GM10248 (cell line): ENCODE results near the gene CMIP.

Experiments used
- CTCF ChIA-PET: fragments of 300-600 bp; sonication (Branson Sonifier 250); formaldehyde crosslinking; extraction: SDS; loops from one replicate; lab custom pipeline; 2021; ENCODE audit warnings: antibody characterized with exemption; lab: Yijun Ruan, JAX
- POLR2A ChIA-PET: fragments of 350-650 bp; sonication (Branson Sonifier 250); formaldehyde crosslinking; extraction: SDS; loops from one replicate; lab custom pipeline; 2020; ENCODE audit warnings: antibody characterized with exemption; lab: Yijun Ruan, JAX
- DNase-seq: peaks from one replicate; pipeline ENCODE4 v3.0.0; 2012; ENCODE audit errors: extremely low spot score
- TF ChIP-seq, protein P1 (sequence below): IDR thresholded peaks from 2 replicates; pipeline ENCODE4 v1.5.1; 2012; ENCODE audit warnings: mild to moderate bottlenecking, low read depth; ENCODE audit errors: extremely low read depth, missing control alignments, control extremely low read depth

The CMIP gene

GRCh38 chr16:81675662-81676061 is 231.1 kb downstream of the CMIP start:
- POLR2A ChIA-PET = no interaction called here
- CTCF ChIA-PET = no interaction called here
- no peak for DNase-seq
- TF ChIP-seq, protein P1, sequence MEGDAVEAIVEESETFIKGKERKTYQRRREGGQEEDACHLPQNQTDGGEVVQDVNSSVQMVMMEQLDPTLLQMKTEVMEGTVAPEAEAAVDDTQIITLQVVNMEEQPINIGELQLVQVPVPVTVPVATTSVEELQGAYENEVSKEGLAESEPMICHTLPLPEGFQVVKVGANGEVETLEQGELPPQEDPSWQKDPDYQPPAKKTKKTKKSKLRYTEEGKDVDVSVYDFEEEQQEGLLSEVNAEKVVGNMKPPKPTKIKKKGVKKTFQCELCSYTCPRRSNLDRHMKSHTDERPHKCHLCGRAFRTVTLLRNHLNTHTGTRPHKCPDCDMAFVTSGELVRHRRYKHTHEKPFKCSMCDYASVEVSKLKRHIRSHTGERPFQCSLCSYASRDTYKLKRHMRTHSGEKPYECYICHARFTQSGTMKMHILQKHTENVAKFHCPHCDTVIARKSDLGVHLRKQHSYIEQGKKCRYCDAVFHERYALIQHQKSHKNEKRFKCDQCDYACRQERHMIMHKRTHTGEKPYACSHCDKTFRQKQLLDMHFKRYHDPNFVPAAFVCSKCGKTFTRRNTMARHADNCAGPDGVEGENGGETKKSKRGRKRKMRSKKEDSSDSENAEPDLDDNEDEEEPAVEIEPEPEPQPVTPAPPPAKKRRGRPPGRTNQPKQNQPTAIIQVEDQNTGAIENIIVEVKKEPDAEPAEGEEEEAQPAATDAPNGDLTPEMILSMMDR = no peak

GRCh38 chr16:81676066-81676882 is 231.7 kb downstream of the CMIP start:
- ChIA-PET CTCF (no interaction called here), POLR2A (no interaction called here)
- TF ChIP-seq, protein P1 = no peak
- no peak for DNase-seq

DNA sequence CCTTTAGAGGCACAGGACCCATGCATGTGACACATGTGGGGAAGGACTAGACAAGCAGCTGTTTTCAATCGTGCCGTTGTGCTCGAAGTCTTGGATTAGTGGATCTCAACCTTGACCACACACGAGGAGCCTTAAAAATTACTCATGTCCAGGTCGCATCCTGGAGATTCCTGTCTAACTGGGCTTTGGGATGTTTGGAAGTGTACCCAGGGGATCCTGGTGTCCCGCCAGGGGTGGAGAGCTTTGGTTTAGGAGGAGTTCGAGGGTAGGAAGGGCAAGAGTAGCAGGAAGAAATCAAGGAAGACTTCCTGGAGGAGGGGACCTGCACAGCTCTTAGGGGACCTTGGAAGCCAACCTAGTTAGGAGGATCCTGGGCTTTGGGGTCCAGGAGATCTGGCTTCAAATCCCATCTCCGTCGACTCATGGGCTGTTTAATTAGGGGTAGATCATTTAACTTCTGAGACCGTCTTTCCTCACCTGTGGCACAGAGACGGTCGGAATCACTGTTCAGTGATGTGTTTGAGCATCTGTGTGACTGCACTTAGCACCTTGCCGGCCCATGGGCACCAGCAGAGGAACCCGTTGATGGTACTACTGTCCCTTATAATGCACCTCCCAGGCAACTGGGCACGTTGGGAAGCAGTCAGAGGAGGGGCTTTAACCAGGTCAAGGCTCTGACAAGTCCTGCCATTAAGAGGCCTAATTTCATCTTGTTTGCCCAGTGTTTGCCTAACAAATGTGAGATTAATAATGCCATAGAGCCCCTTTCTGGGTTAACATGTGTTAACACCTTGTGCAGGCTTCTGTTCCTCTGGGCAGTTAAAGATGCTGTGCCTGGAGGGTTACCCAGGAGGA is 232.5 kb downstream of the CMIP start:
- ChIA-PET POLR2A (no interaction called here), CTCF (no interaction called here)
- TF ChIP-seq, protein P1 = no peak
- DNase-seq = no peak

- POLR2A ChIA-PET = no interaction called here
- DNase-seq = no peak
- CTCF ChIA-PET = no interaction called here
- TF ChIP-seq, protein P1 = no peak
Observed at GRCh38 chr16:81678326-81679095, 233.9 kb downstream of the CMIP start.

DNA sequence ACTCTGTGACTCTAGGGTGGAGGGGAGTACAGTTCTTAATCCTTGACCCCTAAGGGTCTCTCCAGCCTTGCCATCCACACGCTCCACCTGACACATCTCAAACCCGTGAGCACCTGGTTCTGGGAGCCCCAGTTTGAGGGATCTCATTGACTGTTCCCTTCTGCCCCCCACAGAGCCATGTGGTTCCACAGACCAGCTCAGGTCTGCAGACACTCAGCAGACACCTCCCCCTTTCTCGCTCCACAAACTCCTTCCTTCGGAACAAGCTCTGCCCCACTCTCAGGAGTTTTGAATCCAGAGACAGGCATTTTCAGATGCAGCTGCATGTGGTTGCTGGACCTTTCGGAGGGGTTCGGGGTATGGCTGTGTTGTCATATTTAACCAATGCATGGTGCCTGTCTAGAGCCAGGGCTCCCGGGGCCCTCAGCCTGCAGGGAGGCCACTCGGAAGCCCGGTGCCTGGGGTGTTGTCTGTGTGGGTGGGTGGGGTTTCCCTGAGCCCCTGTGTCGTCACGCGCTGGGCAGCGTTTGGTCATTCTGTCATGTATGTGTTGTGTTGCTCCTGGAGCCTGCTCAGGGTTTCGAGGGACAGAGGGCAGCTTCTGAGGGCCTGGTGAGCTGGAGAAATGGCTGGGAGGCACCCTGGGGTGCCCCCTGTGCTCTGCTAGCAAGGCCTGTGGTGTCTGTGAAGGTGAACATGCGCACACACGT is 235.3 kb downstream of the CMIP start:
- POLR2A ChIA-PET = no interaction called here
- DNase-seq = no peak
- TF ChIP-seq, protein P1 = no peak
- CTCF ChIA-PET = no interaction called here
